Neural cell (in vitro differentiated cells): ENCODE data around the gene ZNRF1. TPM values are rescaled to one million over a fixed set of nuclear protein-coding genes. Genes with fewer than 3 reads are reported as not detected.

Experiments
- H2AFZ ChIP-seq: fragments of 200-600, 300-800 bp; sonication (generic), shearing (Covaris generic); 2 replicates; pipeline ENCODE4 v1.6.0; 2014; ENCODE audit warnings: low read depth, mild to moderate bottlenecking, antibody characterized with exemption, low read length, moderate library complexity
- H3F3A ChIP-seq: fragments of 200-600 bp; shearing (Covaris generic); 2 replicates; pipeline ENCODE4 v1.6.1; 2016; ENCODE audit warnings: mild to moderate bottlenecking, moderate library complexity, mixed read lengths, antibody characterized with exemption, low read length; ENCODE audit not compliant: insufficient read depth, poor library complexity, severe bottlenecking
- H3K27ac ChIP-seq: fragments of 200-600, 300-800 bp; sonication (generic), shearing (Covaris generic); 2 replicates; pipeline ENCODE4 v1.5.1; 2014; ENCODE audit warnings: mild to moderate bottlenecking, low read length, moderate library complexity
- H3K27me3 ChIP-seq: fragments of 300-800, 200-600 bp; sonication (generic), shearing (Covaris generic); 2 replicates; pipeline ENCODE4 v1.6.0; 2014; ENCODE audit warnings: mild to moderate bottlenecking, low read depth, low read length, moderate library complexity; ENCODE audit not compliant: insufficient read depth
- H3K36me3 ChIP-seq: fragments of 300-800, 200-600 bp; sonication (generic), shearing (Covaris generic); 2 replicates; pipeline ENCODE4 v1.5.1; 2014; ENCODE audit warnings: mild to moderate bottlenecking, antibody characterized with exemption, low read length, moderate library complexity; ENCODE audit not compliant: insufficient read depth
- H3K4me2 ChIP-seq: fragments of 300-800, 200-600 bp; sonication (generic), shearing (Covaris generic); 2 replicates; pipeline ENCODE4 v1.6.0; 2014; ENCODE audit warnings: mild to moderate bottlenecking, low read length
- H3K4me3 ChIP-seq: fragments of 300-800, 200-600 bp; sonication (generic), shearing (Covaris generic); 2 replicates; pipeline ENCODE4 v1.5.1; 2014; ENCODE audit warnings: mild to moderate bottlenecking, low read length, moderate library complexity
- H3K79me2 ChIP-seq: fragments of 200-600 bp; shearing (Covaris generic); replicated peaks from 2 replicates; pipeline ENCODE4 v1.6.0; 2014; ENCODE audit warnings: mild to moderate bottlenecking, low read length, moderate library complexity; ENCODE audit not compliant: insufficient read depth
- H3K9ac ChIP-seq: fragments of 300-800, 200-600 bp; sonication (generic), shearing (Covaris generic); 2 replicates; pipeline ENCODE4 v1.6.1; 2016; ENCODE audit warnings: mild to moderate bottlenecking, low read length, mixed read lengths
- H3K9me2 ChIP-seq: fragments of 200-600 bp; shearing (Covaris generic); 2 replicates; pipeline ENCODE4 v1.6.1; 2016; ENCODE audit warnings: mild to moderate bottlenecking, low read length, mixed read lengths; ENCODE audit not compliant: insufficient read depth
- H3K9me3 ChIP-seq: fragments of 200-600, 300-800 bp; sonication (generic), shearing (Covaris generic); 2 replicates; pipeline ENCODE4 v1.6.1; 2016; ENCODE audit warnings: mild to moderate bottlenecking, mixed run types, low read length, moderate library complexity, mixed read lengths
- H4K20me1 ChIP-seq: fragments of 200-600 bp; shearing (Covaris generic); 2 replicates; pipeline ENCODE4 v1.6.1; 2016; ENCODE audit warnings: mild to moderate bottlenecking, mixed run types; ENCODE audit not compliant: insufficient read depth
- EP300 ChIP-seq: fragments of 450-650 bp; conservative IDR thresholded peaks from 2 replicates; pipeline ENCODE4 v1.6.1; 2014; ENCODE audit warnings: antibody characterized with exemption, mild to moderate bottlenecking, moderate library complexity; ENCODE audit not compliant: poor library complexity, severe bottlenecking
- EZH2 ChIP-seq: fragments of 200-600, 300-800 bp; shearing (Covaris generic), sonication (generic); IDR thresholded peaks from 2 replicates; pipeline ENCODE4 v1.6.1; 2014; ENCODE audit warnings: antibody characterized with exemption, low read length, borderline replicate concordance, mild to moderate bottlenecking; ENCODE audit not compliant: insufficient read depth, poor library complexity, severe bottlenecking
- MXI1 ChIP-seq: fragments of 450-650 bp; conservative IDR thresholded peaks from 2 replicates; pipeline ENCODE4 v1.6.1; 2014; ENCODE audit warnings: antibody characterized with exemption, mild to moderate bottlenecking; ENCODE audit not compliant: poor library complexity, severe bottlenecking
- POLR2AphosphoS5 ChIP-seq: IDR thresholded peaks from 2 replicates; pipeline ENCODE4 v1.6.1; 2012
- RAD21 ChIP-seq: fragments of 450-650 bp; conservative IDR thresholded peaks from 2 replicates; pipeline ENCODE4 v1.6.1; 2014; ENCODE audit warnings: antibody characterized with exemption, mild to moderate bottlenecking, moderate library complexity
- SMC3 ChIP-seq: fragments of 450-650 bp; conservative IDR thresholded peaks from 2 replicates; pipeline ENCODE4 v1.6.1; 2014; ENCODE audit warnings: antibody characterized with exemption, mild to moderate bottlenecking, moderate library complexity; ENCODE audit not compliant: poor library complexity
- TAF1 ChIP-seq: IDR thresholded peaks from 2 replicates; pipeline ENCODE4 v1.6.1; 2012; ENCODE audit warnings: low read depth
- polyA plus RNA-seq: library from polyadenylated mRNA; depleted of rRNA; stranded (reverse); fragments of >200 nt; gene quantifications from 2 replicates; pipeline ENCODE4 v1.2.3, GENCODE V29; 2014
- TF ChIP-seq, protein P1 (sequence below): IDR thresholded peaks from 2 replicates; pipeline ENCODE4 v1.6.1; 2012; ENCODE audit warnings: borderline replicate concordance
- TF ChIP-seq, protein P2 (sequence below): fragments of 450-650 bp; IDR thresholded peaks from 2 replicates; pipeline ENCODE4 v1.5.1; 2014; ENCODE audit warnings: antibody characterized with exemption, mild to moderate bottlenecking, moderate library complexity; ENCODE audit not compliant: poor library complexity, severe bottlenecking

The ZNRF1 gene
- polyA plus RNA-seq, 1 donor from 2014 or later = 31.6 TPM

DNA sequence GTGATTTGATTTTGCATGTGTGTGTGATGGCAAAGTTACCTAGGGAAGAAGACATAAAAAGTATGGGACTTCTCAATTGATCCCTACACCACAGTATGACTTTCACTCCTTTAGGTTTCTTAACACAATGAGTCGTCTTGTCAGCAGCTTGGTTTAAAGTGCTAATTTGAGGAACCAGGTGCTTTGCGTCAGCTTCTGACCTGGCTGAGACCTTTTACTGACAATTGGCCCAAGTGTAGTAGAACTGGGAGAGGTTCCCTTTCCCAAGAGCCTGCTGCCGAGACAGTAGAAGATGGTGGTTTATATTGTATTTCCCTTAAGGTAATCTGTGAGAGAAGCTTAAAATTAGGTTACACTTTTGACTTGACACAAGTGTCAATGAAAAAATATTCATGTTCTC, 62.8 kb downstream of the ZNRF1 start:
- Histone ChIP-seq H3K9me2 (no peaks in the 10 kb centered on the region), H3K27ac (no peak overlapping the region), H2AFZ (no peak overlapping the region), H3K4me2 (no peak overlapping the region), H3K36me3 (no peaks in the 10 kb centered on the region), H4K20me1 (no peaks in the 10 kb centered on the region), H3K9me3 (no peaks in the 10 kb centered on the region), H3K27me3 (no peaks in the 10 kb centered on the region), H3F3A (no peaks in the 10 kb centered on the region), H3K79me2 (peaks cover 81% of the 10 kb centered on the region), H3K9ac (no peak overlapping the region), H3K4me3 (no peak overlapping the region)
- TF ChIP-seq RAD21 (no peak), TAF1 (no peak), POLR2AphosphoS5 (no peak), SMC3 (no peak), EZH2 (no peak), MXI1 (no peak), EP300 (no peak)
- TF ChIP-seq, protein P1, sequence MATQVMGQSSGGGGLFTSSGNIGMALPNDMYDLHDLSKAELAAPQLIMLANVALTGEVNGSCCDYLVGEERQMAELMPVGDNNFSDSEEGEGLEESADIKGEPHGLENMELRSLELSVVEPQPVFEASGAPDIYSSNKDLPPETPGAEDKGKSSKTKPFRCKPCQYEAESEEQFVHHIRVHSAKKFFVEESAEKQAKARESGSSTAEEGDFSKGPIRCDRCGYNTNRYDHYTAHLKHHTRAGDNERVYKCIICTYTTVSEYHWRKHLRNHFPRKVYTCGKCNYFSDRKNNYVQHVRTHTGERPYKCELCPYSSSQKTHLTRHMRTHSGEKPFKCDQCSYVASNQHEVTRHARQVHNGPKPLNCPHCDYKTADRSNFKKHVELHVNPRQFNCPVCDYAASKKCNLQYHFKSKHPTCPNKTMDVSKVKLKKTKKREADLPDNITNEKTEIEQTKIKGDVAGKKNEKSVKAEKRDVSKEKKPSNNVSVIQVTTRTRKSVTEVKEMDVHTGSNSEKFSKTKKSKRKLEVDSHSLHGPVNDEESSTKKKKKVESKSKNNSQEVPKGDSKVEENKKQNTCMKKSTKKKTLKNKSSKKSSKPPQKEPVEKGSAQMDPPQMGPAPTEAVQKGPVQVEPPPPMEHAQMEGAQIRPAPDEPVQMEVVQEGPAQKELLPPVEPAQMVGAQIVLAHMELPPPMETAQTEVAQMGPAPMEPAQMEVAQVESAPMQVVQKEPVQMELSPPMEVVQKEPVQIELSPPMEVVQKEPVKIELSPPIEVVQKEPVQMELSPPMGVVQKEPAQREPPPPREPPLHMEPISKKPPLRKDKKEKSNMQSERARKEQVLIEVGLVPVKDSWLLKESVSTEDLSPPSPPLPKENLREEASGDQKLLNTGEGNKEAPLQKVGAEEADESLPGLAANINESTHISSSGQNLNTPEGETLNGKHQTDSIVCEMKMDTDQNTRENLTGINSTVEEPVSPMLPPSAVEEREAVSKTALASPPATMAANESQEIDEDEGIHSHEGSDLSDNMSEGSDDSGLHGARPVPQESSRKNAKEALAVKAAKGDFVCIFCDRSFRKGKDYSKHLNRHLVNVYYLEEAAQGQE = no peak
- TF ChIP-seq, protein P2, sequence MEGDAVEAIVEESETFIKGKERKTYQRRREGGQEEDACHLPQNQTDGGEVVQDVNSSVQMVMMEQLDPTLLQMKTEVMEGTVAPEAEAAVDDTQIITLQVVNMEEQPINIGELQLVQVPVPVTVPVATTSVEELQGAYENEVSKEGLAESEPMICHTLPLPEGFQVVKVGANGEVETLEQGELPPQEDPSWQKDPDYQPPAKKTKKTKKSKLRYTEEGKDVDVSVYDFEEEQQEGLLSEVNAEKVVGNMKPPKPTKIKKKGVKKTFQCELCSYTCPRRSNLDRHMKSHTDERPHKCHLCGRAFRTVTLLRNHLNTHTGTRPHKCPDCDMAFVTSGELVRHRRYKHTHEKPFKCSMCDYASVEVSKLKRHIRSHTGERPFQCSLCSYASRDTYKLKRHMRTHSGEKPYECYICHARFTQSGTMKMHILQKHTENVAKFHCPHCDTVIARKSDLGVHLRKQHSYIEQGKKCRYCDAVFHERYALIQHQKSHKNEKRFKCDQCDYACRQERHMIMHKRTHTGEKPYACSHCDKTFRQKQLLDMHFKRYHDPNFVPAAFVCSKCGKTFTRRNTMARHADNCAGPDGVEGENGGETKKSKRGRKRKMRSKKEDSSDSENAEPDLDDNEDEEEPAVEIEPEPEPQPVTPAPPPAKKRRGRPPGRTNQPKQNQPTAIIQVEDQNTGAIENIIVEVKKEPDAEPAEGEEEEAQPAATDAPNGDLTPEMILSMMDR = no peak

DNA sequence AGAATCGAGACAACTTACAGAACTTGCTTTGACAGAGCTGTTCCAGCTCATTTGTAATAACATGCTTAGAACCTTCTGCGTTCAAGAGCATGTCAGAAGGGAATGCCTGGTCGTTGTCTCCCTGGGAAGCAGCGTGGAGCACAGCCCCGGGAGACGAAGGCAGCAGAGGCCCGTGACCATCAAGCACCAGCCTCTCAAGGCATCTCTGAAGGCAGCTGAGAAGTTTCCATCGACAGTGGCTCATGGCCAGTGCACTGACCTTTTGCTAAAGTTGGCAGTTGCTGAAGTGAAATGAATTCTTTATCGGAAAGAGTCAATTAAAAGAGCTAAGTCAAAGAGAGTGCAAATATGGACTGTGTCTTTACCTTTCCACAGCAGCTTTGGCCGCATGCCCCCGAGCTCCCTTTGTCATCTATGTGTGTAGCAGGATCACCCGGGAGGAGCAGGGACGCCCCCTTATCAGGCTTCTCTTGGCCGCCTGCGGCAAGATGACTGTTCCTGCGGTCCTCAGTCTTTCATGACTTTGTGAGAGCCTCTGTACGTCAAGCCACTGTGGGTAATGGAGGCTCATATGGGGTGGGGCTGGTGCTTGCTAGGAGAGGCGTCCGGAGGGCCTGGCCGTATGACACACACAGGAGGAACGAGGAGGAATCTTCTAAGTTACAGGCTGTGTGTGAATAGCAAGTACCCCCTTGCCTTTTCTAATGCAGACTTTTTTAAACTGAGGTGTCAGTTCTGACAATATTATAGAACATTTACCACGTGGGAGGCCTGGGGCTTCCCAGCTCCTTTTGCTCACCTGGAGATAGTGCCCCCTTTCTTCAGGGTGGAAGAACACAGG, 63.5 kb downstream of the ZNRF1 start:
- H3K79me2 ChIP-seq = peaks cover 81% of the 10 kb centered on the region

More for the DNA sequence above, 63.5 kb downstream of the ZNRF1 start:
- no peak overlapping the region for H3K27ac ChIP-seq
- no peaks in the 10 kb centered on the region for H3F3A ChIP-seq
- no peak overlapping the region for H3K4me3 ChIP-seq
- no peaks in the 10 kb centered on the region for H3K9me3 ChIP-seq
- H3K9me2 ChIP-seq = no peaks in the 10 kb centered on the region
- H3K4me2 ChIP-seq = no peak overlapping the region
- peaks cover 4% of the 10 kb centered on the region for H4K20me1 ChIP-seq
- no peaks in the 10 kb centered on the region for H3K27me3 ChIP-seq
- no peak for TF ChIP-seq TAF1
- TF ChIP-seq RAD21 = no peak
- TF ChIP-seq EZH2 = no peak
- TF ChIP-seq, protein P1 = no peak
- H3K36me3 ChIP-seq = no peaks in the 10 kb centered on the region
- H2AFZ ChIP-seq = no peak overlapping the region
- H3K9ac ChIP-seq = no peak overlapping the region
